ENCODE measurements around the gene CEP128. TPM values are rescaled to one million over a fixed set of nuclear protein-coding genes. Genes with fewer than 3 reads are reported as not detected.

Gene CEP128
- total and polyA plus RNA-seq, 2 experiments from 2014 or later: 7.6 to 17.6 TPM

DNA sequence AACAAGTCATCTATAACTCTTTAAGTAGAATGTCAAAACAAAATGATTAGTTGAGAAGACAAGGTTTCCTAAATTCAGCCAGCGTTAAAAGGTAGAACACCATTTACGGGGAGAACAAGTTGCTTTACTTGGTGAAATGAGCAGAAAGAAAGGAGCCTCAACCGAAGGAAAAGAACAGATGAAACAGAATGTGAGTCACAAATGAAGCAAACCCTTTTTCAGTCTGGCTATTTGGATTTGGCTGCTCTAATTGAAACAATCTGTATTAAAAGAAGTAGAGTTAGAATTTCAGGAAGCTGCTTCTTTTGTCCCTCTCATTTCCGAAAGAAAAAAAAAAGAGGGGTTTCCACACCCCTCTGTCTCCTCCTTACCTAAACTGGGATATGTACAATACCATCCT, 34.6 kb downstream of the CEP128 start:
- DNase-seq (ENCODE audit: low spot score) (no peak), ATAC-seq (no peak)
- Mint-ChIP-seq H3K27me3 (ENCODE audit: insufficient read depth, low read depth, poor library complexity) (no peaks in the 10 kb centered on the region), H3K4me1 (no peaks in the 10 kb centered on the region; the same call in 2 of the 3 replicates), H3K9me3 (no peaks in the 10 kb centered on the region), H3K27ac (no peak overlapping the region), H3K36me3 (ENCODE audit: low read depth) (no peaks in the 10 kb centered on the region), H3K4me3 (no peak overlapping the region)
- H3K4me3 ChIP-seq: no peak overlapping the region
- H3F3A ChIP-seq (replicated peaks; ENCODE audit: low read depth): no peaks in the 10 kb centered on the region
- H3K36me3 ChIP-seq (ENCODE audit: insufficient read depth): no peaks in the 10 kb centered on the region
- H3K4me1 ChIP-seq (ENCODE audit: insufficient read depth): no peaks in the 10 kb centered on the region
- H3K4me2 ChIP-seq: no peak overlapping the region
- H2AFZ ChIP-seq: no peak overlapping the region
- TF ChIP-seq CREB1 (CRISPR knock-in tag; IDR thresholded peaks at IDR 0.05; ENCODE audit: low read depth) (no peak), STAT1 (IDR thresholded peaks at IDR 0.05; ENCODE audit: unreplicated experiment) (no peak), ZNF331 (CRISPR knock-in tag; IDR thresholded peaks at IDR 0.05; ENCODE audit: low read depth) (no peak), EZH2 (IDR thresholded peaks at IDR 0.05; ENCODE audit: low read depth, unreplicated experiment) (no peak), ZNF114 (CRISPR knock-in tag; IDR thresholded peaks at IDR 0.05) (no peak), POLR2AphosphoS5 (IDR thresholded peaks at IDR 0.05; ENCODE audit: low read depth) (no peak), NANOG (IDR thresholded peaks at IDR 0.05; ENCODE audit: borderline replicate concordance) (no peak), EZH2phosphoT487 (IDR thresholded peaks at IDR 0.05; ENCODE audit: unreplicated experiment) (no peak), JUNB (IDR thresholded peaks at IDR 0.05; ENCODE audit: unreplicated experiment) (no peak)
- TF ChIP-seq, protein P1, sequence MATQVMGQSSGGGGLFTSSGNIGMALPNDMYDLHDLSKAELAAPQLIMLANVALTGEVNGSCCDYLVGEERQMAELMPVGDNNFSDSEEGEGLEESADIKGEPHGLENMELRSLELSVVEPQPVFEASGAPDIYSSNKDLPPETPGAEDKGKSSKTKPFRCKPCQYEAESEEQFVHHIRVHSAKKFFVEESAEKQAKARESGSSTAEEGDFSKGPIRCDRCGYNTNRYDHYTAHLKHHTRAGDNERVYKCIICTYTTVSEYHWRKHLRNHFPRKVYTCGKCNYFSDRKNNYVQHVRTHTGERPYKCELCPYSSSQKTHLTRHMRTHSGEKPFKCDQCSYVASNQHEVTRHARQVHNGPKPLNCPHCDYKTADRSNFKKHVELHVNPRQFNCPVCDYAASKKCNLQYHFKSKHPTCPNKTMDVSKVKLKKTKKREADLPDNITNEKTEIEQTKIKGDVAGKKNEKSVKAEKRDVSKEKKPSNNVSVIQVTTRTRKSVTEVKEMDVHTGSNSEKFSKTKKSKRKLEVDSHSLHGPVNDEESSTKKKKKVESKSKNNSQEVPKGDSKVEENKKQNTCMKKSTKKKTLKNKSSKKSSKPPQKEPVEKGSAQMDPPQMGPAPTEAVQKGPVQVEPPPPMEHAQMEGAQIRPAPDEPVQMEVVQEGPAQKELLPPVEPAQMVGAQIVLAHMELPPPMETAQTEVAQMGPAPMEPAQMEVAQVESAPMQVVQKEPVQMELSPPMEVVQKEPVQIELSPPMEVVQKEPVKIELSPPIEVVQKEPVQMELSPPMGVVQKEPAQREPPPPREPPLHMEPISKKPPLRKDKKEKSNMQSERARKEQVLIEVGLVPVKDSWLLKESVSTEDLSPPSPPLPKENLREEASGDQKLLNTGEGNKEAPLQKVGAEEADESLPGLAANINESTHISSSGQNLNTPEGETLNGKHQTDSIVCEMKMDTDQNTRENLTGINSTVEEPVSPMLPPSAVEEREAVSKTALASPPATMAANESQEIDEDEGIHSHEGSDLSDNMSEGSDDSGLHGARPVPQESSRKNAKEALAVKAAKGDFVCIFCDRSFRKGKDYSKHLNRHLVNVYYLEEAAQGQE (IDR thresholded peaks at IDR 0.05; ENCODE audit: unreplicated experiment): no peak
- TF ChIP-seq, protein P2, sequence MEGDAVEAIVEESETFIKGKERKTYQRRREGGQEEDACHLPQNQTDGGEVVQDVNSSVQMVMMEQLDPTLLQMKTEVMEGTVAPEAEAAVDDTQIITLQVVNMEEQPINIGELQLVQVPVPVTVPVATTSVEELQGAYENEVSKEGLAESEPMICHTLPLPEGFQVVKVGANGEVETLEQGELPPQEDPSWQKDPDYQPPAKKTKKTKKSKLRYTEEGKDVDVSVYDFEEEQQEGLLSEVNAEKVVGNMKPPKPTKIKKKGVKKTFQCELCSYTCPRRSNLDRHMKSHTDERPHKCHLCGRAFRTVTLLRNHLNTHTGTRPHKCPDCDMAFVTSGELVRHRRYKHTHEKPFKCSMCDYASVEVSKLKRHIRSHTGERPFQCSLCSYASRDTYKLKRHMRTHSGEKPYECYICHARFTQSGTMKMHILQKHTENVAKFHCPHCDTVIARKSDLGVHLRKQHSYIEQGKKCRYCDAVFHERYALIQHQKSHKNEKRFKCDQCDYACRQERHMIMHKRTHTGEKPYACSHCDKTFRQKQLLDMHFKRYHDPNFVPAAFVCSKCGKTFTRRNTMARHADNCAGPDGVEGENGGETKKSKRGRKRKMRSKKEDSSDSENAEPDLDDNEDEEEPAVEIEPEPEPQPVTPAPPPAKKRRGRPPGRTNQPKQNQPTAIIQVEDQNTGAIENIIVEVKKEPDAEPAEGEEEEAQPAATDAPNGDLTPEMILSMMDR (conservative IDR thresholded peaks at IDR 0.05; ENCODE audit: low read depth in 2 of 2): no peak
- TF ChIP-seq, protein P3, sequence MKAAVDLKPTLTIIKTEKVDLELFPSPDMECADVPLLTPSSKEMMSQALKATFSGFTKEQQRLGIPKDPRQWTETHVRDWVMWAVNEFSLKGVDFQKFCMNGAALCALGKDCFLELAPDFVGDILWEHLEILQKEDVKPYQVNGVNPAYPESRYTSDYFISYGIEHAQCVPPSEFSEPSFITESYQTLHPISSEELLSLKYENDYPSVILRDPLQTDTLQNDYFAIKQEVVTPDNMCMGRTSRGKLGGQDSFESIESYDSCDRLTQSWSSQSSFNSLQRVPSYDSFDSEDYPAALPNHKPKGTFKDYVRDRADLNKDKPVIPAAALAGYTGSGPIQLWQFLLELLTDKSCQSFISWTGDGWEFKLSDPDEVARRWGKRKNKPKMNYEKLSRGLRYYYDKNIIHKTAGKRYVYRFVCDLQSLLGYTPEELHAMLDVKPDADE (IDR thresholded peaks at IDR 0.05): no peak
- TF ChIP-seq, protein P4, sequence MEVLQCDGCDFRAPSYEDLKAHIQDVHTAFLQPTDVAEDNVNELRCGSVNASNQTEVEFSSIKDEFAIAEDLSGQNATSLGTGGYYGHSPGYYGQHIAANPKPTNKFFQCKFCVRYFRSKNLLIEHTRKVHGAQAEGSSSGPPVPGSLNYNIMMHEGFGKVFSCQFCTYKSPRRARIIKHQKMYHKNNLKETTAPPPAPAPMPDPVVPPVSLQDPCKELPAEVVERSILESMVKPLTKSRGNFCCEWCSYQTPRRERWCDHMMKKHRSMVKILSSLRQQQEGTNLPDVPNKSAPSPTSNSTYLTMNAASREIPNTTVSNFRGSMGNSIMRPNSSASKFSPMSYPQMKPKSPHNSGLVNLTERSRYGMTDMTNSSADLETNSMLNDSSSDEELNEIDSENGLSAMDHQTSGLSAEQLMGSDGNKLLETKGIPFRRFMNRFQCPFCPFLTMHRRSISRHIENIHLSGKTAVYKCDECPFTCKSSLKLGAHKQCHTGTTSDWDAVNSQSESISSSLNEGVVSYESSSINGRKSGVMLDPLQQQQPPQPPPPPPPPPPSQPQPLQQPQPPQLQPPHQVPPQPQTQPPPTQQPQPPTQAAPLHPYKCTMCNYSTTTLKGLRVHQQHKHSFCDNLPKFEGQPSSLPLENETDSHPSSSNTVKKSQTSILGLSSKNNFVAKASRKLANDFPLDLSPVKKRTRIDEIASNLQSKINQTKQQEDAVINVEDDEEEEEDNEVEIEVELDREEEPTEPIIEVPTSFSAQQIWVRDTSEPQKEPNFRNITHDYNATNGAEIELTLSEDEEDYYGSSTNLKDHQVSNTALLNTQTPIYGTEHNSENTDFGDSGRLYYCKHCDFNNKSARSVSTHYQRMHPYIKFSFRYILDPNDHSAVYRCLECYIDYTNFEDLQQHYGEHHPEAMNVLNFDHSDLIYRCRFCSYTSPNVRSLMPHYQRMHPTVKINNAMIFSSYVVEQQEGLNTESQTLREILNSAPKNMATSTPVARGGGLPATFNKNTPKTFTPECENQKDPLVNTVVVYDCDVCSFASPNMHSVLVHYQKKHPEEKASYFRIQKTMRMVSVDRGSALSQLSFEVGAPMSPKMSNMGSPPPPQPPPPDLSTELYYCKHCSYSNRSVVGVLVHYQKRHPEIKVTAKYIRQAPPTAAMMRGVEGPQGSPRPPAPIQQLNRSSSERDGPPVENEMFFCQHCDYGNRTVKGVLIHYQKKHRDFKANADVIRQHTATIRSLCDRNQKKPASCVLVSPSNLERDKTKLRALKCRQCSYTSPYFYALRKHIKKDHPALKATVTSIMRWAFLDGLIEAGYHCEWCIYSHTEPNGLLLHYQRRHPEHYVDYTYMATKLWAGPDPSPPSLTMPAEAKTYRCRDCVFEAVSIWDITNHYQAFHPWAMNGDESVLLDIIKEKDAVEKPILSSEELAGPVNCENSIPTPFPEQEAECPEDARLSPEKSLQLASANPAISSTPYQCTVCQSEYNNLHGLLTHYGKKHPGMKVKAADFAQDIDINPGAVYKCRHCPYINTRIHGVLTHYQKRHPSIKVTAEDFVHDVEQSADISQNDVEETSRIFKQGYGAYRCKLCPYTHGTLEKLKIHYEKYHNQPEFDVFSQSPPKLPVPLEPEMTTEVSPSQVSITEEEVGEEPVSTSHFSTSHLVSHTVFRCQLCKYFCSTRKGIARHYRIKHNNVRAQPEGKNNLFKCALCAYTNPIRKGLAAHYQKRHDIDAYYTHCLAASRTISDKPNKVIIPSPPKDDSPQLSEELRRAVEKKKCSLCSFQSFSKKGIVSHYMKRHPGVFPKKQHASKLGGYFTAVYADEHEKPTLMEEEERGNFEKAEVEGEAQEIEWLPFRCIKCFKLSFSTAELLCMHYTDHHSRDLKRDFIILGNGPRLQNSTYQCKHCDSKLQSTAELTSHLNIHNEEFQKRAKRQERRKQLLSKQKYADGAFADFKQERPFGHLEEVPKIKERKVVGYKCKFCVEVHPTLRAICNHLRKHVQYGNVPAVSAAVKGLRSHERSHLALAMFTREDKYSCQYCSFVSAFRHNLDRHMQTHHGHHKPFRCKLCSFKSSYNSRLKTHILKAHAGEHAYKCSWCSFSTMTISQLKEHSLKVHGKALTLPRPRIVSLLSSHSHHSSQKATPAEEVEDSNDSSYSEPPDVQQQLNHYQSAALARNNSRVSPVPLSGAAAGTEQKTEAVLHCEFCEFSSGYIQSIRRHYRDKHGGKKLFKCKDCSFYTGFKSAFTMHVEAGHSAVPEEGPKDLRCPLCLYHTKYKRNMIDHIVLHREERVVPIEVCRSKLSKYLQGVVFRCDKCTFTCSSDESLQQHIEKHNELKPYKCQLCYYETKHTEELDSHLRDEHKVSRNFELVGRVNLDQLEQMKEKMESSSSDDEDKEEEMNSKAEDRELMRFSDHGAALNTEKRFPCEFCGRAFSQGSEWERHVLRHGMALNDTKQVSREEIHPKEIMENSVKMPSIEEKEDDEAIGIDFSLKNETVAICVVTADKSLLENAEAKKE (CRISPR knock-in tag; IDR thresholded peaks at IDR 0.05): no peak
- no peaks in the 10 kb centered on the region for H3K27me3 ChIP-seq (ENCODE audit: insufficient read depth)
- no peaks in the 10 kb centered on the region for H3K9me2 ChIP-seq (ENCODE audit: insufficient read depth)
- no peaks in the 10 kb centered on the region for H3K79me2 ChIP-seq (replicated peaks; ENCODE audit: insufficient read depth)
- no peak overlapping the region for H3K27ac ChIP-seq (ENCODE audit: low read depth)
- no peaks in the 10 kb centered on the region; the same call in 1 of the 2 replicates for H4K20me1 ChIP-seq (replicated peaks; ENCODE audit: insufficient read depth)
